Activated T-cell treated with anti-CD3 and anti-CD28 coated beads, Interleukin-2, amount 50 U/mL, for 48 hours (primary cell): ENCODE data around the gene MEPCE.
A peak's percentile ranks its signal among the peaks of the same experiment; 100 is the strongest.
"Not testable (repeated sequence)": the region's sequence is repeated elsewhere in the genome, so short reads cannot be mapped to it uniquely, and the experiment has no call there.

ENCODE experiments used
- DNase-seq, 2 experiments: peaks; one replicate each; pipeline ENCODE4 v3.0.0-alpha.2; 2020

Gene MEPCE

DNA sequence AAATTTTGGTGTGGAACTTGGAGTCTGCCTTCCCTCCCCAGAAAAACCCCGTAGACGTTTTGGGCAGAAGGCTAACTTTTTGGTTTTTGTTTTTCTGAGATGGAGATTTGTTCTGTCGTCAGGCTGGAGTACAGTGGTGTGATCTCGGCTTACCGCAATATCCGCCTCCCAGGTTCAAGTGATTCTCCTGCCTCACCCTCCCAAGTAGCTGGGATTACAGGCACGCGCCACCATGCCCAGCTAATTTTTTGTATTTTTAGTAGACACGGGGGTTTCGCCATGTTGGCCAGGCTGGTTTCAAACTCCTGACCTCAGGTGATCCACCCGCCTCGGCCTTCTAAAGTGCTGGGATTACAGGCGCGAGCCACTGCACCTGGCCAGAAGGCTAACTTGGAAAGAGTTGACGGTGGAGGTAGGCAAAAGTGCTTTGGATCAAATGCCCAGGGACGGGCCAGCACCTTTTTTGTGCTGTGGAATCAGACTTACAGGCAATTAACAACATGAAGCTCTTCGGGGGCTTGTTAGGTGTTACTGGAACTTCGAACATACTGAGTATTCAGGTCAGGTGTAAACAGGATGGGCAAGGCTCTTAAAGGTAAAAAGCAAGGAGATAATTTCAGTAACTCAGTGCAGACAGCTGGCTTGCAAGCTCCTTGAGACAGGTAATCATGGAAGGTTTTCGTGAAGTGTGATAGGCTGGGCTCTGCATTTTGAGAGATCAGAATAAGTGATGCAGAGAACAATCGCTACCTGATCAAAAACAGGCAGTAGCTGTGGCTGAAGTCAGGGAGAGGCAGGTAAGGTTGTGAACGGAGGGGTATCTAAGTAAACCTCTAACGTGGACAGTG lies 4.9 kb downstream of the MEPCE start:
- DNase-seq: no peak

DNA sequence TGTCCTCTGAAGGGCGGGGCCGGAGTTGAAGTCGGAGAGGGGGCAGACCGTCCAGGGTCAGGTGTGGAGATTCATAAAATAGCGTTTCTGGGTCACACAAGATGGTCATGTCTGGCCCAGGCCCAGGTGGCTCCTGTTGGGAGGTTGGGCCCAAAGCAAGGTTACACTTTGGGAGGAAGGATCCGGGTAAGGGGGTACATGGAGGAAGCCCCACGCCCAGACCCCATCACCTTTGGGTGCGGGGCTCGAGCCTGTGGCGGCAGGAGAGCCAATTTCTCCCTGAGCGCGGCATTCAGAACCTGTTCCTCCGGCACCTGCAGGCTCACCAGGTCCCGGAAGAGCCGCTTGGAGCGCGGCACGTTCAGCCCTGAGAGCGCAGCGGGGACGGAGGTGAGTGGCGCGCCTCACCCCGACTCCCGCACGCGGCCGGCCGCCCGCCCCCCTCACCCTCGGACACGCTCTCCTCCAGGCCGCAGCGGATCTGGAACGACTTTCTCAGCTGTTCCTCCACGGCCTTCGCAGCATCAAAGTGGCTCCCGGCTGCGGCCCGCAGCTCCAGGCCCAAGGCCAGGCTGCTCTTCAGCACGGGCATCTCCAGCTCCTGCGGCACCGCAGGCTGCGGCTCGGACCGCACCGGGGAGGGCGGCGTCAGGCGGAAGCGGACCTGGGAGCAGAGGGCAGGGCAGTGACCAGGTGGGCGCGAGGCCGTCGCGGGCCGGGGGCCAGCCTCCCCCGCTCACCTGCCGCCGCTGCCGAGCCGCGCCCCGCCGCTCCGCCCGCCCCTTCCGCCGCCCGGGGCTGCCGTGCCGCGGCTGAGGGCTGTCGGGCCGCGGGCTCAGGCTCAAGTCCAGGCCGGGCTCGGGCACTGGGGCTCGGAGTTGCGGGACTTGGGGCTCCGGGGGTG lies 6.0 kb downstream of the MEPCE start:
- DNase-seq: peak; percentile 66 to 71

DNA sequence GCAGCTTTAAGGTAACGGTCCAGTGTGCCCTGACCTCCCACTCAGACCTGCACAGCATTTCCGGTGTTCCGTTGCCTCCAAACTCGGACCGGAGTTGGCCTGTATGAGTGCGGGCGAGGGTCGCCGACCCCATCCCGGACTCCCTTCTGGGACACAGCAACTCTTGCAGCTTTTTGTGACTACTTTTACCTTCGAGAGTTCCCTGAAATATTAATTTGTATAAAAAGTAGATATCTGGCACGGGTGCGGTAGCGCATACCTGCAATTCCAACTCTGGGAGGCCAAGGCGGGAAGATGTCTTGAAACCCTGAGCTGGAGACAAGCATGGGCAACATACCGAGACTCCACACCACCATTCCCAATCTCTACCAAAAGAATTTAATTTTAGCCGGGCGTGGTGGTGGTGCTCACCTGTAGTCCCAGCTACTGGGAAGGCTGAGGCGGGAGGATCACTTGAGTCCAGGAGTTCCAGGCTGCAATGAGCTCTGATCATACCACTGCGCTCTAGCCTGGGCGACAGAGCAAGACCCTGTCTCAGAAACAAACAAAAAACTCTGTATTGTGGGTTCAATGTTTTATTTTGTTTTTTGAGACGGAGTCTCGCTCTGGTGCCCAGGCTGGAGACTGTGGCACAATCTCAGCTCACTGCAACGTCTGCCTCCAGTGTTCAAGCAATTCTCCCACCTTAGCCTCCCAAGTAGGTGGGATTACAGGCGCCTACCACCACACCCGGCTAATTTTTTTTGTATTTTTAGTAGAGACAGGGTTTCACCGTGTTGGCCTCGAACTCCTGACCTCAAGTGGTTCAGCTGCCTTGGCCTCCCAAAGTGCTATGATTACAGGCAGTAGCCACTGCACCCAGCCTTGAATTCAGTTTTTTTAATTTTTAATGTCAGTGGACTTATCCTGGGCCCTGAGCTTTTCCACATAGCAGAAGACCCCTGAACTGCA lies 7.8 kb downstream of the MEPCE start:
- DNase-seq: no peak

DNA sequence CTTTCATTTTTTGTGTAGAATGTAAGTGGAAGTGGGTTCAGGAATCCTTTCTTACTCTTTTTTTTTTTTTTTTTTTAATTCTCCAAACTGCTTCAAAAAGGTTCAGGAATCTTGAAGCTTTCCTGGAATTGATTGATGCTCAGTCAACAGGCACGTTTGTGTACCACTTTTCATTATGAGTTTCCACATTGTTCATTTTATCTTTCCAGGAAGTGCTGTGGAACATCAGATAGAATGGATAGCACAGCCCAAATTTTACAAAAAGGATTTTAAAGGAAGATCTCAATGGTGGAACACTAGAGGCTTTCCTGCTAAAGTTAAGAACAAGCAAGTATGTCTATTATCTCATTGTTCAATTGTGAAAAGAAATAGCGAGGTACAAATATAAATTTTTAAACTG lies 8.5 kb downstream of the MEPCE start:
- no peak for DNase-seq

DNA sequence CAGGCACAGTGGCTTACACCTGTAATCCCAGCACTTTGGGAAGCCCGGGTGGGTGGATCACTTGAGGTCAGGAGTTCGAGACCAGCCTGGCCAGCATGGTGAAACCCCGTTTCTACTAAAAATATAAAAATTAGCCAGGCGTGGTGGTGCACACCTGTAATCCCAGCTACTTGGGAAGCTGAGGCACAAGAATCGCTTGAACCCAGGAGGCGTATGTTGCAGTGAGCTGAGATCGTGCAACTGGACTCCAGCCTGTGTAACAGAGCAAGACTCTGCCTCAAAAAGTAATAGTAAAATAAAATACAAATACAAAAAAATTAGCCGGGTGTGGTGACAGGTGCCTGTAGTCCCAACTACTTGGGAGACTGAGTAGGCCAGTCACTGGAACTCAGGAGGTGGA lies 9.1 kb downstream of the MEPCE start:
- DNase-seq: not testable (repeated sequence)

DNA sequence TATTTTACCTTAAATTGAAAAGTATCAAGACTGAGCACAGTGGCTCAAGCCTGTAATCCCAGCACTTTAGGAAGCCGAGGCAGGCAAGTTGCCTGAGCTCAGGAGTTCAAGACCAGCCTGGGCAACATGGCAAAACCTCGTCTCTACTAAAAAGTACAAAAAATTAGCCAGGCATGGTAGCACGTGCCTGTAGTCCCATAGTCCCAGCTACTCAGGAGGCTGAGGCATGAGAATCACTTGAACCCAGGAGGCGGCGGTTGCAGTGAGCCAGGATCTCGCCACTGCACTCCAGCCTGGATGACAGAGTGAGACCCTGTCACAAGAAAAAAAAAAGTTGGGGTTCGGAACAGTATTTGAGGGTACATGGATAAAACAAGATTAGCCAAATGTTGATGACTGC lies 9.6 kb downstream of the MEPCE start:
- not testable (repeated sequence) for DNase-seq

DNA sequence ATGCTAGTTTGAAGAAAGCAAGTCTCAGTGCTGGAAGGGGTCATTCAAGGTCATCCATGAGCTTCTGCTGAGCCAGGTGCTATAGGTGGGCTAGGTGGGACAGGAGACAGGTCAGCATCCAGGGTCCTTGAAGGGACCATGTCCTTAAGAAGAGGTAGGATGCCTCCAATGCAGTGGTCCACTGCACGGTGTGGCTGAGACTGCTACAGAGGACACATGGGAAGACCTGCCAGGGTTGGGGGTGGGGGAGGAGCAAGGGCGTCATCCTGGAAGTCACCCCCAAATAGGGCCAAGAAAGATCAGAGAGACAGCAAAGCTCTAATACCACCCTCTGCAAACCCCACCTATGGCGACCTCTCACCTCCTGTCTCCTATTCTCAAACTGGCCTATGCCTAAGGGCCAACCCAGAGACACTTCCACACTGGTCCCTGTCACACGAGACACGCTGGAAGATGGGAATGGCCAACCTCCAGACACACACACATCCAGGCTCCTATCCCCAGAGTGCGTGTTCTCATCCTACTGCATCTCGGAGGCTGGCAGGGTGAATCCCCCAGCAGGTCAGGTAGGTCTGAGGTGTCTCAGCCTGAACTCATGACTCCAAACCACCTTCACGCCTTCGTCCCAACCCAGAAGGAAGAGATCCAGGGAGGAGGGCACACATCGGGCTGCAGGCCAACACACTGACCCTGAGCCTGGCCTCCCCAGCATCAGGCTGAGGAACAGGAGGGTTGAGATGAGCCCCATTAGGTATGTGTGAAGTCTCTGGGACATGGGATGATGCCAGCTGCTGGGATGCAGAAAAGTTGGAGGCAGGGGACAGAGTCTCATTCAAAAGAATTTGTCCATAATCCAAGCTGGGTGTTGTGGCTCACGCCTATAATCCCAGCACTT lies 12.3 kb downstream of the MEPCE start:
- DNase-seq: no peak

DNA sequence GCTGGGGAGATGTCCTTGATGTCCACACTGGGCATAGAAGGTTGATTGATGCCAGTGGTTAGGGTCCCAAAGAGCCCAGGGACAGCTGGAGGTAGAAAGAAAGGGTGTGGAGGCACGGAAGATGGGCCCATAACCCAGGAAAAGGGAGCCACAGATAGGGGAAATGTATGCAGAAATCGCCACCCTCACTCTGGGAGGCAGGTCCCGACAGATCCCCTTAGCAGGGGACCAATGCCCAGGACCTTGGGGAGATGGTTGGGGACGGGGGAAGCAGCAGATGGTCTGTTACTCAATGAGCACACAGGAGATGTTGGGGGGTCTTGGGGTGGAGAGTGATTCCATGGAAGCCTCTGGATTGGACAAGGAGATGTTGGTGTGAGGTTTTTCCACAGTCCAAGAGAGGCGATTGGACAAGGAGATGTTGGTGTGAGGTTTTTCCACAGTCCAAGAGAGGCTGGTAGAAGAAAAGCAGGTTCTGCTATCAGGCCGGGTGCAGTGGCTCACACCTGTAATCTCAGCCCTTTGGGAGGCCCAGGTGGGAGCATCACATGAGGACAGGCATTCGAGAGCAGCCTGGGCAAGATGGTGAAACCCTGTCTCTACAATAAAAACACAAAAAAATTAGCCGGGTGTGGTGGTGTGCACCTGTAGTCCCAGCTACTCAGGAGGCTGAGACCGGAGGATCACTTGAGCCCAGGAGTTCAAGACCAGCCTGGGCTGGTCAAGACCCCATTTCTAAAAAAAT lies 13.6 kb downstream of the MEPCE start:
- no peak for DNase-seq

DNA sequence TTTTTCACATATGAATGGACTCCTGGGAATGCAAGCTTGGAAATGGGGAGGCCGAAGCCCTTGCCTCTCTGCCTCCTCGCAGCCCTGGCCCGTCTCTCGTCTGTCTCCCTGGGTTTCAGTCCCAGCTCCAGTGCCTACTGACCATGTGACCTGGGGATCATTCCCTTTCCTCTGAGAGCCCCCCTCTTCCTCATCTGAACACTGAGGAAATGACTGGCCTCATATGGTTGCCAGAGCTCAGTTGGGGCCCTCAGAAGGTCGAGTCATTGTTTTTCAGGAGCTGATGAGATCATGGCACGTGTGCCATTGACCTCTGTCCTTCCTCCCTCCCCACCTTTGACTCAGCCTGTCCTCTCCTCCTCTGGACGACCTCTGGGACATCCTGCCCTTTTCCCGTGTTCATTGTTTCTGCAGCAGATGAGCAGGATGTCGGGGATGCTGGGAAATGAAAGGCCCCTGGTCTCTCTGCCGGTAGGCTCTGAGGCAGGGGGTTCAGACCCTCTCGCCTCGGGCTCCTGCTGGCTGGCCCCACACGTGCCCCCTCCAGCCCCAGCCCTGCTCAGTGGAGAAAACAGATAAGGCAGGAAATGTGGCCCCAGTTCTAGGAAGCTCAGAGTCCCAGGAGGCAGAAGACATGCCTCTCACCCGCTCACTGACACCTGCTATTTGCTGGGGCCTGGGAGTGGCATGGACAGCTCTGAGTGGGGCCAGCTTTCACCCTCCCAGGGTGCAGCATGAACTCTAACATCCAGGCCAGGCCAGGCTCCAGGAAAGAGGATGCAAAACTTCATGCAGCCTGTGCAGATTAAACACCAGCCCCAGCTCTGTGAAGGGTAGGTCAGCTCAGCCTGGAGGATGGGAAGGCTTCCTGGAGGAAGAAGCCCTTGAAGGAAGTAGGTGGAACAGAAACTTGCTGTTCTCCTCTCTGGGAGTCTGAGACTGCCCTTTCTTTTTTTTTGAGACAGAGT lies 15.0 kb downstream of the MEPCE start:
- DNase-seq: peak in 1 of 2 experiments; percentile 33

DNA sequence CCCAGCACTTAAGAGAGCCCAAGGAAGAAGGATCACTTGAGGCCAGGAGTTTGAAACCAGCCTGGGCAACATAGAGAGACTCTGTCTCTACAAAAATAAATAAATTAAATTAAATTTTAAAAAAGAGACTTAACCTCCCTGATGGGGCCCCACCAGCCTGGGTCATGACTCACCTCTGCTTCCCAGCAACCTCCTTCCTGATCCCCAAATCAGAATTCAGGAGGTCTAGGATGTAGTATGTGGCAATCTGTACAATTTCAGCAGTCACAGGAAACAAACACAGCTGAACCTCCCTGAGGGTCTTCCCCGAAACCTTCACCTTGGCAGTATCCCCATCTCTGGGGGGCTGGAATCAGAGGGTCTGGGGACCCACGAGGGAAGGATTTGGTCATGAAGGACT lies 16.4 kb downstream of the MEPCE start:
- no peak for DNase-seq

DNA sequence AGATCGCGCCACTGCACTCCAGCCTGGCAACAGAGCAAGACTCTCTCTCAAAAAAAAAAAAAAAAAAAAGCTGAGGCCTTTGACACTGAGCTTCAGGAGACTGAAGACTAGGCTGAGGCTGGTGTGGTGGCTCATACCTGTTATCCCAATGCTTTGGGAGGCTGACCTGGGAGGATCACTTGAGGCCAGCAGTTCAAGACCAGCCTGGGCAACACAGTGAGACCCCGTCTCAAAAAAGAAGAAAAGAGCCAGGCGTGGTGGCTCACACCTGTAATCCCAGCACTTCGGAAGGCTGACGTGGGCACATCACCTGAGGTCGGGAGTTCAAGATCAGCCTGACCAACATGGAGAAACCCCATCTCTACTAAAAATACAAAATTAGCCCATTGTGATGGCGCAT lies 17.7 kb downstream of the MEPCE start:
- DNase-seq: not testable (repeated sequence)

DNA sequence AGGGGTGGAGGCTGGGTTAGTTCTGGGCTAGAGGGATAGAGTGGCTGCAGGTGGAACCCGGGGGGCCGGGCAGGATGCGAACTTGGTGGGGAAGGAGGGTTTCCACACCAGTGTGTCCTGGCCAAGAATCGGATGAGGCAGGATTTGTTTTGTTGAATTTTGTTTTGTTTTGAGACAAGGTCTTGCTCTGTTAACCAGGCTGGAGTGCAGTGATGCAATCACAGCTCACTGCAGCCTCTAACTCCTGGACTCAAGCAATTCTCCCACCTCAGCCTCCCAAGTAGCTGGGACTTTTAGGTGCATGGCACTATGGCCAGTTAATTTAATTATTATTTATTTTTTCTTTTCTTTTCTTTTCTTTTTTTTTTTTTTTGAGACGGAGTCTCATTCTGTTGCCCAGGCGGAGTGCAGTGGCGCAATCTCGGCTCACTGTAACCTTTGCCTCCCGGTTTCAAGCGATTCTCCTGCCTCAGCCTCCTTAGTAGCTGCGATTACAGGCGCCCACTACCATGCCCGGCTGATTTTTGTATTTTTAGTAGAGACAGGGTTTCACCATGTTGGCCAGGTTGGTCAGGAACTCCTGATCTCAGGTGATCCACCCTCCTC lies 19.7 kb downstream of the MEPCE start:
- DNase-seq: no peak

DNA sequence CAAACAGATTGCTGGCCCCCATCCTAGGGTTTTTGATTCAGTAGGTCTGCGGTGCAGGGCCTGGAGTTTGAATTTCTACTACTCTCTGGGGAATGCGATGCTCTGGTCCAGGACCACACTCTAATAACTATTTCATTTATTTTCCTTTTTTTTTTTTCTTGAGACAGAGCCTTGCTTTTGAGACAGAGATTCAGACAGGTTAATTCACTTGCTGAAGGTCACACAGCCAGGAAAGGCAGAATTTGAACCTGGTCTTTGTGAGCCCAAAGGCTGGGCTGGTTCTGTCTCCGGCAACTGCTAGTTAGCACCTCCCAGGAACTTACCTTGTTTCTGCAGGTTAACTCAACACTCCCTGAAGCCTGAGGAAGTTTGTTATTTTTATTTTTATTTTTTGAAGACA lies 22.9 kb downstream of the MEPCE start:
- no peak for DNase-seq

DNA sequence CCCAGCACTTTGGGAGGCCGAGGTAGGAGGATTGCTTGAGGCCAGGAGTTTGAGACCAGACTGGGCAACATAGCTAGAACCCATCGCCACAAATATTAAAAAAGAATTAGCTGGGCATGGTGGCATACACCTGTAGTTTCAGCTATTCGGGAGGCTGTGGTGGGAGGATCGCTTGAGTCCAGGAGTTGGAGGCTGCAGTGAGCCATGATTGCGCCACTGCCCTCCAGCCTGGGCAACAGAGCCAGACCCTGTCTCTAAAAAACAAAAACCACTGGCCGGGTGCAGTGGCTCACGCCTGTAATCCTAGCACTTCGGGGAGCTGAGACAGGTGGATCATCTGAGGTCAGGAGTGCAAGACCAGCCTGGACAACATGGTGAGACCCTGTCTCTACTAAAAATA lies 24.2 kb downstream of the MEPCE start:
- not testable (repeated sequence) for DNase-seq

DNA sequence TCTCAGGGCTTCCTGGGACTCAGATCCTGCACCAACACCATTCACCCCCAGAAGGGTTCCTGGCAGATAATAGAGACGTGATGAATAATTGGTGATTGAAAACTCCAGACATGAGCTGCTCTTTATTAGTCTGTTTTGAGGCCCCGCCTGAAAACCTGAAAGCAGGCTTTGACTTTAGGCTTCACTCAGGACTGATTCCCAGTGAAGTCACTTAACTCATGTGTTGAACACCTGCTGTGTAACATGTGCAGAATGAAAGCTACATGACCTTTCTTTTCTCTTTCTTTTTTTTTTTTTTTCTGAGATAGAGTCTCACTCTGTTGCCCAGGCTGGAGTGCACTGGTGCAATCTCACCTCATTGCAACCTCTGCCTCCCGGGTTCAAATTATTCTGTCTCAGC lies 25.6 kb downstream of the MEPCE start:
- no peak for DNase-seq

DNA sequence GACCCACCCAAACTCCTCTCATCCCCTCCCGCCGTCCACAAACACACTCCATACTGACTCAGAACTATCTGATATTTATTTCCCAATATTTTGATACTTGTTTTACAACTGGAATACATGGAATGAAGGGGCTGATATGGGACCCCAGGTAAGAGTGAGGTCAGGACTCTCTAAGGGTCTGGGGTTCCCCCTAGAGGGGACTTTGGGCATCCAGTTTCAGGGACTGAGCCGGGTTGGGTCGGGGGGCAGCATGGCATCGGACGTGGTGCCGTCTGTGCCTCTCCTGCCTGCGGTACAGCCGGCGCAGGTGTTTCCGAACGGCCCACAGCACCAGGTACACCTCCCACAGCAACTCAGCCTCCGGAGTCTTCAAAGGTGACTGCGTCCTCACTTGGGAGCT lies 26.9 kb downstream of the MEPCE start:
- DNase-seq: no peak

DNA sequence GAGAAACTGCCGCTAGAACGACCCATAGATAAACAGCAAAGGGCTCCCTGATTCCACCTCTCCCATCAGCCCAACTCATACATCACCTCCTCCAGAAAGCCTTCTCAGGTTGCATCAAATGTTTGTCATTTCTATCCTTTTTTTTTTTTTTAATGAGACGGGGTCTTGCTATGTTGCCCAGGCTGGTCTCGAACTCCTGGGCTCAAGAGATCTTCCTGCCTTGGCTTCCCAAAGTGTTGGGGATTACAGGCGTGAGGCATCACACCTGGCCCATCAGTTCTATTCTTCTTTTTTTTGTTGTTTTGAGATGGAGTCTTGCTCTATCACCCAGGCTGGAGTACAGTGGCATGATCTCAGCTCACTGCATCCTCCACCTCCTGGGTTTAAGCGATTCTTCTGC lies 27.4 kb downstream of the MEPCE start:
- DNase-seq: no peak

DNA sequence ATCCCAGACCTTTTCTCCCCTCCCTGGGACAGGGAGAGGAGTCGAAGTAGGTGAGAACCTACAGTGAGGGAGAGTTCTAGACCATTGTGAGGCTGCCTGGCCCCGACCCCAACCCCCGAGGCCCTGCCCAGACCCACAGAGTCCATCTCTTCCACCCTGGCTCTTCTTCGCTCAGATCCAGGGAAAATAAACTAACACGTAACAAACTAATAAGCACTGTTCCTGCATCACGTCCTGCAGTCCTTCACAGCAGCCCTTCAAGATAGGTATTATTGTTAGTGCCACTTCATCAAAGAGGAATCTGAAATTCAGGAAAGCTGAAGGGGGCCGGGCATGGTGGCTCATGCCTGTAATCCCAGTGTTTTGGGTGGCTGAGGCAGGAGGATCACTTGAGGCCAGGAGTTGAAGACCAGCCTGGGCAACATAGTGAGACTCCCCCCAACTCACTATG lies 34.6 kb downstream of the MEPCE start, which contains the start of gene SPACDR:
Gene SPACDR (minus strand): TSS at position 51 of the 451 bp plus-strand sequence. CDS start 235 bp downstream, outside the sequence.
- DNase-seq: no peak

DNA sequence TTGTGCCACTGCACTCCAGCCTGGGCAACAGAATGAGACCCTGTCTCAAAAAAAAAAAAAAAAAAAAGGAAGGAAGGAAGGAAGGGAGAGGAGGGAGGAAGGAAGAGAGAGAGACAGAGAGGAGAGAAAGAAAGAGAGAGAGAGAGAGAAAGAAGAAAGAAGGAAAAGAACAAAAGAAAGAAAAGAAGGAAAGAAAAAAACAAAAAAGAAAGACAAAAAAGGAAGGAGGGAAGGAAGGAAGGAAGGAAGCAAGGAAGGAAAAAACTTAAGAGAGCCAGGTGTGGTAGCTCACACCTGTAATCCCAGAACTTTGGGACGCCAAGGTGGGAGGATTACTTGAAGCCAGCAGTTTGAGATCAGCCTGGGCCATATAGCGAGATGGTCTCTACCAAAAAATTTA lies 35.2 kb downstream of the MEPCE start:
- DNase-seq: no peak
